ENCODE measurements around the gene LRRC75A. TPM values are rescaled to one million over a fixed set of nuclear protein-coding genes. Genes with fewer than 3 reads are reported as not detected.

Gene LRRC75A
- polyA plus RNA-seq, 3 donors, result 1.0 to 2.4 (median 1.4) TPM

- TF ChIP-seq, protein P1, sequence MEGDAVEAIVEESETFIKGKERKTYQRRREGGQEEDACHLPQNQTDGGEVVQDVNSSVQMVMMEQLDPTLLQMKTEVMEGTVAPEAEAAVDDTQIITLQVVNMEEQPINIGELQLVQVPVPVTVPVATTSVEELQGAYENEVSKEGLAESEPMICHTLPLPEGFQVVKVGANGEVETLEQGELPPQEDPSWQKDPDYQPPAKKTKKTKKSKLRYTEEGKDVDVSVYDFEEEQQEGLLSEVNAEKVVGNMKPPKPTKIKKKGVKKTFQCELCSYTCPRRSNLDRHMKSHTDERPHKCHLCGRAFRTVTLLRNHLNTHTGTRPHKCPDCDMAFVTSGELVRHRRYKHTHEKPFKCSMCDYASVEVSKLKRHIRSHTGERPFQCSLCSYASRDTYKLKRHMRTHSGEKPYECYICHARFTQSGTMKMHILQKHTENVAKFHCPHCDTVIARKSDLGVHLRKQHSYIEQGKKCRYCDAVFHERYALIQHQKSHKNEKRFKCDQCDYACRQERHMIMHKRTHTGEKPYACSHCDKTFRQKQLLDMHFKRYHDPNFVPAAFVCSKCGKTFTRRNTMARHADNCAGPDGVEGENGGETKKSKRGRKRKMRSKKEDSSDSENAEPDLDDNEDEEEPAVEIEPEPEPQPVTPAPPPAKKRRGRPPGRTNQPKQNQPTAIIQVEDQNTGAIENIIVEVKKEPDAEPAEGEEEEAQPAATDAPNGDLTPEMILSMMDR (IDR thresholded peaks at IDR 0.05), result no peak
- H2AFZ ChIP-seq (ENCODE audit: insufficient read depth, low read depth, low read length, poor library complexity, severe bottlenecking), result no peak overlapping the region
- no peaks in the 10 kb centered on the region for H3K9me3 ChIP-seq (replicated peaks in 1 of 2; ENCODE audit: control insufficient read depth in 1 of 2, insufficient read depth in 1 of 2, low read length in 2 of 2)
- H3K4me1 Mint-ChIP-seq, result peaks cover 5% of the 10 kb centered on the region
- no peak overlapping the region for H3K4me3 ChIP-seq (replicated peaks in 1 of 3; ENCODE audit: low read depth in 2 of 3, low read length in 3 of 3)
- H3K27me3 ChIP-seq (ENCODE audit: control insufficient read depth in 2 of 2, insufficient read depth in 2 of 2, low read length in 2 of 2), result no peaks in the 10 kb centered on the region
- H3K4me1 ChIP-seq (ENCODE audit: control insufficient read depth in 1 of 2, insufficient read depth in 2 of 2, low read length in 2 of 2), result no peaks in the 10 kb centered on the region
- no peak overlapping the region for H3K4me2 ChIP-seq (replicated peaks; ENCODE audit: extremely low read depth, low read length, poor library complexity, severe bottlenecking)
- no peak for DNase-seq
- H3K9ac ChIP-seq (ENCODE audit: insufficient read depth, low read length, poor library complexity, severe bottlenecking), result no peak overlapping the region
- H3K36me3 Mint-ChIP-seq, result no peaks in the 10 kb centered on the region
- H3K27ac Mint-ChIP-seq, result no peak overlapping the region
- no peak overlapping the region for H3K27ac ChIP-seq (ENCODE audit: low read depth in 1 of 2, low read length in 2 of 2)
- peaks cover 0 to 2% (median 0%) of the 10 kb centered on the region in 7 donors for H3K9me3 Mint-ChIP-seq
- no peaks in the 10 kb centered on the region for H4K20me1 ChIP-seq (ENCODE audit: insufficient read depth, low read length)
- no peak overlapping the region for H3K4me3 Mint-ChIP-seq
- H3K36me3 ChIP-seq (replicated peaks in 1 of 2; ENCODE audit: control insufficient read depth in 1 of 2, insufficient read depth in 2 of 2, low read length in 2 of 2), result no peaks in the 10 kb centered on the region
- WGBS (ENCODE audit: insufficient coverage), result 93% methylated on average over 4 of the region's 5 CpGs
- H3K79me2 ChIP-seq (ENCODE audit: insufficient read depth, low read length), result no peaks in the 10 kb centered on the region
- H3K27me3 Mint-ChIP-seq (ENCODE audit: low read depth in 3 of 3), result peaks cover 0 to 6% (median 2%) of the 10 kb centered on the region in 3 donors
- intact Hi-C loops (cut with micrococcal nuclease), result no loop called here
These were observed 20.7 kb downstream of the LRRC75A start for GRCh38 chr17:16471295-16471694.

- WGBS (ENCODE audit: insufficient coverage), result 60% methylated on average over 6 of the region's 11 CpGs
- Histone ChIP-seq H3K27me3 (ENCODE audit: control insufficient read depth in 2 of 2, insufficient read depth in 2 of 2, low read length in 2 of 2) (no peaks in the 10 kb centered on the region), H4K20me1 (ENCODE audit: insufficient read depth, low read length) (no peaks in the 10 kb centered on the region), H3K9me3 (replicated peaks in 1 of 2; ENCODE audit: control insufficient read depth in 1 of 2, insufficient read depth in 1 of 2, low read length in 2 of 2) (no peaks in the 10 kb centered on the region), H3K4me3 (replicated peaks in 1 of 3; ENCODE audit: low read depth in 2 of 3, low read length in 3 of 3) (no peak overlapping the region), H3K4me1 (ENCODE audit: control insufficient read depth in 1 of 2, insufficient read depth in 2 of 2, low read length in 2 of 2) (no peaks in the 10 kb centered on the region), H3K9ac (ENCODE audit: insufficient read depth, low read length, poor library complexity, severe bottlenecking) (no peak overlapping the region), H3K4me2 (replicated peaks; ENCODE audit: extremely low read depth, low read length, poor library complexity, severe bottlenecking) (no peak overlapping the region), H3K27ac (ENCODE audit: low read depth in 1 of 2, low read length in 2 of 2) (no peak overlapping the region), H3K79me2 (ENCODE audit: insufficient read depth, low read length) (no peaks in the 10 kb centered on the region), H3K36me3 (replicated peaks in 1 of 2; ENCODE audit: control insufficient read depth in 1 of 2, insufficient read depth in 2 of 2, low read length in 2 of 2) (no peaks in the 10 kb centered on the region), H2AFZ (ENCODE audit: insufficient read depth, low read depth, low read length, poor library complexity, severe bottlenecking) (no peak overlapping the region)
- intact Hi-C loops (cut with micrococcal nuclease), result no loop called here
- Mint-ChIP-seq H3K9me3 (peaks cover 0 to 2% (median 0%) of the 10 kb centered on the region in 7 donors), H3K27ac (no peak overlapping the region), H3K4me1 (peaks cover 5% of the 10 kb centered on the region), H3K4me3 (no peak overlapping the region), H3K27me3 (ENCODE audit: low read depth in 3 of 3) (peaks cover 0 to 6% (median 2%) of the 10 kb centered on the region in 3 donors), H3K36me3 (no peaks in the 10 kb centered on the region)
- no peak for DNase-seq
- TF ChIP-seq, protein P1 (IDR thresholded peaks at IDR 0.05), result no peak
These were observed 21.7 kb downstream of the LRRC75A start for GRCh38 chr17:16470265-16470664.
